ENCODE data around the gene BICDL1.

The BICDL1 gene

GRCh38 chr12:120089796-120090195 is 100.8 kb downstream of the BICDL1 start:
- no peaks in the 10 kb centered on the region for H3K36me3 ChIP-seq (ENCODE audit: insufficient read depth, low read length)
- H3K9ac ChIP-seq (ENCODE audit: low read length): no peak overlapping the region
- no peaks in the 10 kb centered on the region for H3K9me3 ChIP-seq (ENCODE audit: low read length)
- H3K27me3 ChIP-seq (ENCODE audit: control insufficient read depth in 1 of 2, insufficient read depth in 2 of 2, low read length in 2 of 2): no peaks in the 10 kb centered on the region
- no peak overlapping the region for H3K27ac ChIP-seq (ENCODE audit: low read depth, low read length)
- peaks cover 20% of the 10 kb centered on the region for H3K4me1 ChIP-seq (ENCODE audit: insufficient read depth, low read length)
- H3K4me3 ChIP-seq (ENCODE audit: low read depth in 1 of 2, low read length in 2 of 2): no peak overlapping the region

DNA sequence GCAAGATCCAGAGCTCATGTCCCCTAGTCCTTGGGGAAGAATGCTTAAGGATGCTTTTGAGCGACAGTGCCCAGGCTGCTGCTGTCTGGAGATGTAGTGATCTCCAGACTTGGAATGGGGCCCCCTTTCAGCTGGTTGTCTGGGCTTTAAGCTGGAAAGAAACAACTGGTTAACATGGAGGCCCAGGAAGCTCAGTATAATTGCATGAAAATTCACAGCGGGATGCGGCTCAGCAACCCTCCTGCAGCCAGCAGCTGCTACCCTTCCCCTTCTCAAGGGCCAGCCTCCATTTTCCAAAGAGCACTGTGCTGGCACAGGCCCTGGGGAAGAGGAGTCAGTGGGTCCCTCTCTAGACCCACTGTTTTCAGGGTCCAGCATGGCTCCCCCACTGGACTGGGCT is 101.2 kb downstream of the BICDL1 start:
- Histone ChIP-seq H3K27me3 (ENCODE audit: control insufficient read depth in 1 of 2, insufficient read depth in 2 of 2, low read length in 2 of 2) (no peaks in the 10 kb centered on the region), H3K9ac (ENCODE audit: low read length) (no peak overlapping the region), H3K9me3 (ENCODE audit: low read length) (no peaks in the 10 kb centered on the region), H3K27ac (ENCODE audit: low read depth, low read length) (no peak overlapping the region), H3K4me1 (ENCODE audit: insufficient read depth, low read length) (peaks cover 24% of the 10 kb centered on the region), H3K4me3 (ENCODE audit: low read depth in 1 of 2, low read length in 2 of 2) (no peak overlapping the region), H3K36me3 (ENCODE audit: insufficient read depth, low read length) (no peaks in the 10 kb centered on the region)

DNA sequence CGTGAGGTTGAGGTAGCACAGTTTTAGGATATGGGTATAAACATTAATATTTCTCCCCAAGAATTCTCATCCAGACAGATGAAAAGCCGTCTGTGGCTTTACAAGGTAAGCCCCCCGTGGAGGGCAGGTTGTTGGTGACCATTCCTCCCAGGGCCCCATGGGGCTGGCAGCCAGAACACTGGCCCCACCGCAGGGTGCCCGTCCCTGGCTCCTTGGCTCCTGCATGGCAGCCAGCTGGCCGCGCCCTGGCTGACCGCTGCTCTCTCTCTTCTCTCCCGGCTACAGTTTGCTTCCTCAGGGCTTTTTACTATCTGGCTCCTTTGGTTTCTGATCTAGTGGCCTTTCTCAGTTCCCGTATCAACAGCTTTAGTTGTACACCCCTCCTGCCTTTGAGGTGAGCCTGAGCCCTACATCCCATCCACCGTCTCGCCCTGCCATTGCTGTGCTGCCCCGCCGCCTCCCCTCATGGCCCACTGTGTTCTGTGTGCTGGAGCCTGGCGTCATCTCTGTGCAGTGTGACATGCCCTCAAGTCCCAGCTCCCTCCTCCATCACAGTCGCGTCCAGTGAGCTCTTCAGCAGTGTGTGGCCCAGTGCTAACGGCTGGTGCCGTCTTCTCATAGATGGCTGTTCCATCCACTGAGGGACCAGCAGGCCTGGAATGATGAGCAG is 101.7 kb downstream of the BICDL1 start:
- H3K36me3 ChIP-seq (ENCODE audit: insufficient read depth, low read length): peaks cover 3% of the 10 kb centered on the region
- no peak overlapping the region for H3K4me3 ChIP-seq (ENCODE audit: low read depth in 1 of 2, low read length in 2 of 2)
- H3K27me3 ChIP-seq (ENCODE audit: control insufficient read depth in 1 of 2, insufficient read depth in 2 of 2, low read length in 2 of 2): no peaks in the 10 kb centered on the region
- H3K4me1 ChIP-seq (ENCODE audit: insufficient read depth, low read length): peaks cover 25% of the 10 kb centered on the region
- H3K9me3 ChIP-seq (ENCODE audit: low read length): no peaks in the 10 kb centered on the region
- no peak overlapping the region for H3K27ac ChIP-seq (ENCODE audit: low read depth, low read length)
- H3K9ac ChIP-seq (ENCODE audit: low read length): no peak overlapping the region

DNA sequence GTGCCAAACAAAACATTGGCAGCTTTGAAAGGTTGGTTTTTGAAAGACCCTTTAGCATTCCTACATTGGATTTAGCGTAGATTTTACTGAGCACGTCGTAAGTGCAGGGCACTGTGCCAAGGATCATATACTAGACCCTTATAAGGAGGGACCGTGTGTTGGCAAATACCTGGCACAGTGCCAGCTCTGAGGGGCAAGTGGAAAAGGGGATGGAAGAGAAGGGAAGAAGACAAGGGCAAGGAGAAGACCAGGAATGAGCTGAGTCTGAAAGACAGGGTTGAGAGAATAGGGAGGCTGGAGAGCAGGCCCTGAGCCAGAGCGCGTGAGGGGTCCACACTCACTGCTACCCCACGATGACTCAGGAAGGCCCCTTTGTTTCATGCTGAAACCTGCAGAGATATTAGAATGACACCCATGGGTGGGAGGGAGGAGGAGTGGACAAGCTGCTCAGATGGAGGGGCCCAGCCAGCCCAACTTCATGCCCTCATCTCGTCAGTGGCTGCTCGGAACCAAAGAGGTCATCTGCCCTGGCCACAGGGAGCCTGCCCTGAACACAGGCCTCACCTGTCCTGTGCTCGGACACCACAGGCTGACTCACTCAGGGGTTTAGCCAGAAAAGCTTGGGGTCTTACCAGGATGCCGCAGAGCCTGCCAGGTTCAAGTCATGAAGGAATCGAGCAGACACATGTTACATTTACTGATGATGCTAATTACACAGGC is 102.5 kb downstream of the BICDL1 start:
- H3K4me1 ChIP-seq (ENCODE audit: insufficient read depth, low read length): peaks cover 20% of the 10 kb centered on the region
- no peaks in the 10 kb centered on the region for H3K9me3 ChIP-seq (ENCODE audit: low read length)
- no peak overlapping the region for H3K9ac ChIP-seq (ENCODE audit: low read length)
- no peaks in the 10 kb centered on the region for H3K27me3 ChIP-seq (ENCODE audit: control insufficient read depth in 1 of 2, insufficient read depth in 2 of 2, low read length in 2 of 2)
- peaks cover 10% of the 10 kb centered on the region for H3K36me3 ChIP-seq (ENCODE audit: insufficient read depth, low read length)
- no peak overlapping the region for H3K27ac ChIP-seq (ENCODE audit: low read depth, low read length)
- no peak overlapping the region for H3K4me3 ChIP-seq (ENCODE audit: low read depth in 1 of 2, low read length in 2 of 2)

GRCh38 chr12:120092551-120093335 is 103.7 kb downstream of the BICDL1 start:
- H3K4me3 ChIP-seq (ENCODE audit: low read depth in 1 of 2, low read length in 2 of 2): no peak overlapping the region
- no peak overlapping the region for H3K27ac ChIP-seq (ENCODE audit: low read depth, low read length)
- no peaks in the 10 kb centered on the region for H3K9me3 ChIP-seq (ENCODE audit: low read length)
- H3K4me1 ChIP-seq (ENCODE audit: insufficient read depth, low read length): peaks cover 10% of the 10 kb centered on the region
- no peak overlapping the region for H3K9ac ChIP-seq (ENCODE audit: low read length)
- no peaks in the 10 kb centered on the region for H3K27me3 ChIP-seq (ENCODE audit: control insufficient read depth in 1 of 2, insufficient read depth in 2 of 2, low read length in 2 of 2)
- peaks cover 20% of the 10 kb centered on the region for H3K36me3 ChIP-seq (ENCODE audit: insufficient read depth, low read length)

DNA sequence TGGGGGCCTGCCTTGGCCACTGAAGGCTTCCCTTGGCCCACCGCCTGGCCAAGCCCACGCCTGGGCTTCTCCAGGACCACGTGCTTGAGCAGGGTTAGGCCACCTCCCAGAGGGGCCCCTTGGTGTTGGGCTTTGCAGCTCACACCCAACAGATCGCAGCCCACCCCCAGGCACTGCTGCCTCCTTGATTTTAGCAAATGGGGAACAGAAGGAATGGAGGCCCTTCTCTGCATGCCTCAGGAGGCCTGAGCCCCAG is 104.2 kb downstream of the BICDL1 start:
- Histone ChIP-seq H3K36me3 (ENCODE audit: insufficient read depth, low read length) (peaks cover 23% of the 10 kb centered on the region), H3K4me3 (ENCODE audit: low read depth in 1 of 2, low read length in 2 of 2) (no peak overlapping the region), H3K9ac (ENCODE audit: low read length) (no peak overlapping the region), H3K27me3 (ENCODE audit: control insufficient read depth in 1 of 2, insufficient read depth in 2 of 2, low read length in 2 of 2) (no peaks in the 10 kb centered on the region), H3K4me1 (ENCODE audit: insufficient read depth, low read length) (peaks cover 10% of the 10 kb centered on the region), H3K9me3 (ENCODE audit: low read length) (no peaks in the 10 kb centered on the region), H3K27ac (ENCODE audit: low read depth, low read length) (no peak overlapping the region)

- Histone ChIP-seq H3K9me3 (ENCODE audit: low read length) (no peaks in the 10 kb centered on the region), H3K27ac (ENCODE audit: low read depth, low read length) (no peak overlapping the region), H3K36me3 (ENCODE audit: insufficient read depth, low read length) (peaks cover 28% of the 10 kb centered on the region)
Observed at GRCh38 chr12:120093592-120094355, 104.7 kb downstream of the BICDL1 start.

DNA sequence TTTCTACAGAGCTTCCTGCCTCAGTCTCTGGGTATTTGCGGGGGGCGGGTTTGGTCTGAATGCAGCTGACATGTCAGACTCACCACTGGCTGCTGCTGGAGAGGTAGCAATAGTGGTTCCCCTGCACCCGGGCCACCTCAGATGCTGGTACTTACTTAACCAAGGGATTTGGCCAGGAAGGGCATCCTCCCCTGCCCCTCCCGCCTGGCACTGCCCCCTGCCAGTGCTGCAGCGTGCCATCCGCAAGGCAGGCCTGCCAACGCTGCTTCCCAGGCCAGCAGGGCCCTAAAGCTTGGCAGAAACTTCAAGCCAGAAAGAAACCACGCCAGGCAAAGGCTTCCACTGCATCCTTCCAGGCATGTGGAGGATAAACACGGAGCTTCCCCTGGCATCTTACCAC is 105.4 kb downstream of the BICDL1 start:
- Histone ChIP-seq H3K36me3 (ENCODE audit: insufficient read depth, low read length) (peaks cover 30% of the 10 kb centered on the region), H3K27me3 (ENCODE audit: control insufficient read depth in 1 of 2, insufficient read depth in 2 of 2, low read length in 2 of 2) (no peaks in the 10 kb centered on the region), H3K27ac (ENCODE audit: low read depth, low read length) (no peak overlapping the region), H3K9ac (ENCODE audit: low read length) (no peak overlapping the region), H3K9me3 (ENCODE audit: low read length) (no peaks in the 10 kb centered on the region), H3K4me1 (ENCODE audit: insufficient read depth, low read length) (peaks cover 10% of the 10 kb centered on the region), H3K4me3 (ENCODE audit: low read depth in 1 of 2, low read length in 2 of 2) (no peak overlapping the region)

More at GRCh38 chr12:120093592-120094355, 104.7 kb downstream of the BICDL1 start:
- H3K27me3 ChIP-seq (ENCODE audit: control insufficient read depth in 1 of 2, insufficient read depth in 2 of 2, low read length in 2 of 2): no peaks in the 10 kb centered on the region
- peaks cover 10% of the 10 kb centered on the region for H3K4me1 ChIP-seq (ENCODE audit: insufficient read depth, low read length)
- no peak overlapping the region for H3K9ac ChIP-seq (ENCODE audit: low read length)
- H3K4me3 ChIP-seq (ENCODE audit: low read depth in 1 of 2, low read length in 2 of 2): no peak overlapping the region

DNA sequence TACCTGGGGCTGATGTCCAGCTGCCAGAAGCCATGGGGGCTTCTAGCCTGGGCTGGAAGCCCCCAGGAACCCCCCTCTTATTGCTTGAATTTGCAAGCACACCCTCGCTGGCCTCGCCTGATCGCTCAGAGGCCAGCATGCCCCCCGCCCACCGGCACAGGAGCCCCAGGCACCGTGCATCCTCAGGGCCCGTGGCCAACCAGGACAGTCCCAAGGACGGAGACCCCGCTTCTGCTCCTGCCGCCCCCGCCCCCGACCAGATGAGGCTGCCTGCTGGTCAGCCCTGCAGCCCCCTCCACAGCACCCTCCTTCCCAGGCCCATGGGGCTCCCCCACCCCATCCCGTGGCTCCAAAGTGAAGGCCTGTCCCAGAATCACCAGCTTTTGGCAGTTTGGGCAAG is 106.3 kb downstream of the BICDL1 start:
- Histone ChIP-seq H3K4me1 (ENCODE audit: insufficient read depth, low read length) (peaks cover 17% of the 10 kb centered on the region), H3K4me3 (ENCODE audit: low read depth in 1 of 2, low read length in 2 of 2) (no peak overlapping the region), H3K27me3 (ENCODE audit: control insufficient read depth in 1 of 2, insufficient read depth in 2 of 2, low read length in 2 of 2) (no peaks in the 10 kb centered on the region), H3K9me3 (ENCODE audit: low read length) (no peaks in the 10 kb centered on the region), H3K27ac (ENCODE audit: low read depth, low read length) (no peak overlapping the region), H3K36me3 (ENCODE audit: insufficient read depth, low read length) (peaks cover 35% of the 10 kb centered on the region), H3K9ac (ENCODE audit: low read length) (no peak overlapping the region)

- Histone ChIP-seq H3K4me3 (ENCODE audit: low read depth in 1 of 2, low read length in 2 of 2) (no peak overlapping the region), H3K27ac (ENCODE audit: low read depth, low read length) (no peak overlapping the region), H3K4me1 (ENCODE audit: insufficient read depth, low read length) (peaks cover 21% of the 10 kb centered on the region), H3K9me3 (ENCODE audit: low read length) (no peaks in the 10 kb centered on the region), H3K9ac (ENCODE audit: low read length) (no peak overlapping the region), H3K36me3 (ENCODE audit: insufficient read depth, low read length) (peaks cover 35% of the 10 kb centered on the region), H3K27me3 (ENCODE audit: control insufficient read depth in 1 of 2, insufficient read depth in 2 of 2, low read length in 2 of 2) (no peaks in the 10 kb centered on the region)
Observed at GRCh38 chr12:120095736-120096135, 106.7 kb downstream of the BICDL1 start.

DNA sequence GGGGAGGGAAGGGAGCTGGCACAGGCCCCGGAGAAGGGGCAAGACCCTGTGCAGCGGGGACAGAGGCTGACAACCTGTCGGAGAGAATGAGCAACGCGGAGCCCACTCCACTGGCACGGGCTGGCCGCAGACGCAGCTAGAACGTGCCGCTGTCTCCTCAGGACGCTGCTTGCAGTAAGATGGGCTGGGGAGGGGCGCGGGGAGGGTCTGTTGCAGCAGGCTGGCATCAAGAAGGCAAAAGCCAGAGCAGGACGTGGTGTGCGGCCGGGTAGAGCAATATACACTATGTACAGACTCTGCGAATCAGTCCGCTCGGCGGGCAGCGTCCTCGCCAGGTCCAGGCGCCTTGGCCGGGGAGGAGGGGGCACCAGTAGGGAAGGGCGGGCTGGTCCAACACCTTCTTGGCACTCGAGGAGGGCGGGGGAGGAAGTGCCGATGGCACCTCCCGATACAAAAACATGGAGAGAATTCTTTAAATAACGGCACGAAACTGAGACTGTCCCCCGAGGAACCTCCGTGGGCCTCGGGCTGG is 107.7 kb downstream of the BICDL1 start:
- Histone ChIP-seq H3K4me1 (ENCODE audit: insufficient read depth, low read length) (peaks cover 31% of the 10 kb centered on the region), H3K27ac (ENCODE audit: low read depth, low read length) (no peak overlapping the region), H3K36me3 (ENCODE audit: insufficient read depth, low read length) (peaks cover 35% of the 10 kb centered on the region), H3K9ac (ENCODE audit: low read length) (no peak overlapping the region), H3K27me3 (ENCODE audit: control insufficient read depth in 1 of 2, insufficient read depth in 2 of 2, low read length in 2 of 2) (no peaks in the 10 kb centered on the region), H3K9me3 (ENCODE audit: low read length) (no peaks in the 10 kb centered on the region), H3K4me3 (ENCODE audit: low read depth in 1 of 2, low read length in 2 of 2) (no peak overlapping the region)
